Myocyte (in vitro differentiated cells): ENCODE data around the gene ADIPOQ. TPM values are rescaled to one million over a fixed set of nuclear protein-coding genes. Genes with fewer than 3 reads are reported as not detected.
A peak's percentile ranks its signal among the peaks of the same experiment; 100 is the strongest.
"Not testable (repeated sequence)": the region's sequence is repeated elsewhere in the genome, so short reads cannot be mapped to it uniquely, and the experiment has no call there.

Experiments
- DNase-seq: peaks from one replicate; pipeline ENCODE4 v3.0.0-alpha.2; 2012; ENCODE audit warnings: low read depth
- polyA plus RNA-seq: library from polyadenylated mRNA; unstranded; fragments of >200 nt; gene quantifications from one replicate; pipeline ENCODE4 v1.2.1, GENCODE V29; 2012; ENCODE audit warnings: missing spikeins
- total RNA-seq: library from RNA; depleted of rRNA; stranded (reverse); fragments of >200 nt; gene quantifications from 2 replicates; pipeline ENCODE4 v1.2.3, GENCODE V29; 2014

The ADIPOQ gene
- total RNA-seq: not detected in 2 replicates
- polyA plus RNA-seq: not detected

DNA sequence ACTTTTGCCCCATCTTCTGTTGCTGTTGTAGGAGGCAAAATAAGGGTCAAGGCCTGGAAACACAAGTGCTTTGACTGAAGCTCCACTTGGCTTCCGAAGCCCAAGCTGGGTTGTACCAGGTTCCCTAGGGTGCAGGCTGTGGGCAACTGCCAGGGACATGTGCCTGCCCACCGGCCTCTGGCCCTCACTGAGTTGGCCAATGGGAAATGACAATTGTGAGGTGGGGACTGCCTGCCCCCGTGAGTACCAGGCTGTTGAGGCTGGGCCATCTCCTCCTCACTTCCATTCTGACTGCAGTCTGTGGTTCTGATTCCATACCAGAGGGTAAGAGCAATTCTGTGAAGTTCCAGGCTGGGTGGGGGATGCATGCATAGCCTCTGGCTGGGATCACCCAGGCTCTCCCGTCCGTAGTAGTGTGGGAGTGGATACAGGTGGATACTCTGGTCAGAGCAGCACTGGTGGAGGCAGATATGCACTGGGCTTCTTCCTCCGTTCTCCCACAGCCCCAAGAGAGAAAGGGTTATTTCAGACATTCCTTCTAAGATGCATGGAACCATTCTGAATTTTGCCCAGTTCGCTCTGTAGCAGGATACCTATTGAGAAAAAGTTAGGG is at the start of gene ADIPOQ:
ADIPOQ (plus strand) TSS at position 285 of the 613 bp plus-strand sequence. CDS start 10,349 bp downstream, outside the sequence.
- no peak for DNase-seq

DNA sequence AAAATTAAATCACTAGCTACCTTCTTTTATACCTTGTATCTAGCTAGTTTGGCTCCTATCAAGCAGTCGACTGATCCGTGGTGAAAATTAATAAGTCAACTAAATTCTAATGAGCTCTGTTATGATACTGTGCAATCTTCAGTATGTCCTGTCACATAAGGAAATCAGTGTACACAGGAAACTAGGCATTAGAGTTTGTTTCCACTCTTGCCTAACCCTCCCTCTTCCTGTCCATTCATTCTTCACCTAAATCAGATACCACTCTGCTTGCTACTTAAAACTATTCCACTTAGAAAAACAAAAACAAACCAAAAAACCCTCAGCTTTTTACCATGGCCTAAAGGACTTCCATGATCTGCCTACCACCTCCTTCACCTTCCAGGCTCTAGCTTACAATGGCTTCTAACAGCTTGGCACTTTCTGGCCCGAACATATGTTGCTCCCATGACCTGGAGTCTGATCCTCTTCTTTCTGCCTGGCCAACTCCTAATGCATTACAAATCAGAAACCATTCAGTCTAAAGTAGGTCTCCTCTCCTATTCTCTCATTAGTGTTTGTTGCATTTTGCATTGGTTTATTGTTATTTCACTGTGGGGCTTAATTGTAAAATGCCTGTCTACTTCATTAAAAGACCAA is 44.2 kb upstream of the ADIPOQ start:
- no peak for DNase-seq

DNA sequence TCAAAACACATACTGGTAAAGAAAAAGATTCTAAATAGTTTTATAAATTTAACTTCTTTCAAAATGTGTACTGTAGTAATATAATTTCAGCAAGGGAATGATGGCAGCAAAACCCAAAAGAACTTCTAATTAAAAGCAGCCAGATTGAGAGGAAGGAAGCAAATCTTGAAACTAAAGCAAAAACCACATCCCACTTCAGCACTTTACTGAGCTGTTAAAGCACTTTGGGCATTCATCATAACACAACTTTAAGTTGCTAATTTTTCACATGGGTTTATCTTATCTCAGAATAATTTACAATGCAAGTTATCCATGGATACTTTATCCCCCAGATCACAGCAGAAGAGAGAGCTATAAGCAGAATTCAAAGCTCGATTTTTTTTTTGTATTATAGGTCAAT is 42.2 kb upstream of the ADIPOQ start:
- no peak for DNase-seq

DNA sequence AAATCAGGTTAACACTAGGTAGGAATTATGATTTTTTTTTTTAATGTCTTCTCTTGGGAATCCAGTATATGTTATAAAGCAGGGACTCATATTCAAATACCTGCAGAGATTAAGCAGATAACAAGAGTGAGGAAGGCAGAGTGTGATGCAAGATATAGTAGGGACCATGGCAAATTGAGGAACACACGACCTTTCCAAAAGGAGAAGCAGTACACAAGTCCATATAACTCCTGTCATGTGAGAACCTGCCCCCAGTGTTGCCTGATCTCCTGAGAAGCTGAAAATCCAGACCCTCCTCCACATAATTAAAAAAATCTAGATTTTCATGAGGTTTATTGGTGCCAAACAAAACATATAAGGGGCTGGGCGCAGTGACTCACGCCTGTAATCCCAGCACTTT is 39.8 kb upstream of the ADIPOQ start:
- no peak for DNase-seq

DNA sequence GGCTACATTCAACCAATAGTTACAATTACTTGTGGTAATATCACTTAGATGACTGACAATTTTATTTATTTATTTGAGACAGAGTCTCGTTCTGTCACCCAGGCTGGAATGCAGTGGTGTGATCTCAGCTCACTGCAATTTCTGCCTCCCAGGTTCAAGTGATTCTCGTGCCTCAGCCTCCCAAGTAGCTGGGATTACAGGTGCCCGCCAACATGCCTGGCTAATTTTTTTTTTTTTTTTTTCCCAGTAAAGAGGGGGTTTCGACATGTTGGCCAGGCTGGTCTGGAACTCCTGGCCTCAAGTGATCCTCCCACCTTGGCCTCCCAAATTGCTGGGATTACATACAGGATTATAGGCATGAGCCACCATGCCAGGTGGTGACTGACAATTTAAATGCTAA is 39.1 kb upstream of the ADIPOQ start:
- DNase-seq: not testable (repeated sequence)

DNA sequence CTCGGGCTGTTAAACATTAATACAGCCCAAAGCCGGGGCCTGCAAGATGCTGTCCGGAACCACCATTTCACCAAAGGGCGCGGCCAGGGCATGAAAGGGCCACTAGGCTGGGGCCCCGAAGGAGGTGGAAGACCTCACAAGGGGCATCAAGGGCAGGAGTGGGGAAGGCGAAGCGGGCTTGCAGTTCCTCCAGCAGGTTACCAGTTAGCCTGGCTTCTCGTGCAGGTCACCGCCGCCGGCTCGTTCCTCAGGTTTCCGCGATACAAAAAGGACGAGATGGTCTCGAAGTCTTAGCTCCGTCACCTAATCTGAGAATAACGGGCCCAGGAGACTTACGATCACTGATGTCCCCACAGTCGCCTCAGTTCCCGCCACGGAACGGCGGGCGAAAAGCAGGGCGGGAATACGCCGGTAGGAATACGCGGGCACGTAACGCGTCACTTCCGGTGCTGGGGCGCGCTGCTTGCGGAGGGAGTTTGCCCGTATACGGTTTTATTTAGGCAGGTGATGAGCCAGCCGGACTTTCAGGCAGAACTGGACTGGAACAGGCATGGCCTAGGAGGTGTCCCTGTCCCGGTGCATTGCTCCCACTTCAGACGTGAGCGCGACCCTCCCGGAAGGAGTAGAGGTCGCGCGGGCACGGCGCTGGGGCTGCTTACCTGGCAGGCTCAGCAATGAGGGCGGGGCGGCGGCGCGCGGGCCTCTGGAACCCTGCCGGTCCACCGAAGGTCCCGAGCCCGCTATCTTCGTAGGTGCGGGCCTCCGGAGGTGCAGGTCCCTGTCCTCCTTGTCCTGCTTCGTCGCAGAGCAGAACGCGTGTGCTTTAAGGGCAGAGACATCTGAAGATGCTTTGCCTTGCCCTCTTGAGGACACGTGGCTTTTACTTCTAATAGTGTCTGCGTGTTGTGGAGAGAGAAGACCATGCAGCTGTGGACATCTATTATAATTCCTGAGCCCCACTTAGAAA is 36.1 kb upstream of the ADIPOQ start, which contains the start of gene RFC4:
RFC4 (minus strand) TSS at position 394 of the 967 bp plus-strand sequence. CDS start 1,769 bp downstream, outside the sequence.
- peak; percentile 75 for DNase-seq

DNA sequence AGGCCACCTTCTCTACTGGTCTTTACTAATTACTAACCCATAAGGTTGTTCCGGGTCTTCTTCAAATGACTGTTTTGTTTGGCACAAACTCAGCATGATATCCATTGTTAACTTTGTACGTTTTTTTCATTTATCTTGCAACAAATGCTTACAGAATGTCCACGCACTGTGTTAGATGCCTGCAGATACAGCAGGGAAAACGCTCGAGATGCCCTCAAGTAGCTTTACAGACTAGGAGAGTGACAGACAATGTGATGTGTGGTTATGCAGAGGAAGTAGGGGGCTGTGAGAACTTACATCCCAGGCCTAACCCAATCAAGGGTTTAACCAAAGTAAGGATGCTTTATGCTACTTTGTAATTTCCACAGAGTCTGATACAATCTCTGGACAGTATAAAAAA is 35.3 kb upstream of the ADIPOQ start:
- DNase-seq: no peak

DNA sequence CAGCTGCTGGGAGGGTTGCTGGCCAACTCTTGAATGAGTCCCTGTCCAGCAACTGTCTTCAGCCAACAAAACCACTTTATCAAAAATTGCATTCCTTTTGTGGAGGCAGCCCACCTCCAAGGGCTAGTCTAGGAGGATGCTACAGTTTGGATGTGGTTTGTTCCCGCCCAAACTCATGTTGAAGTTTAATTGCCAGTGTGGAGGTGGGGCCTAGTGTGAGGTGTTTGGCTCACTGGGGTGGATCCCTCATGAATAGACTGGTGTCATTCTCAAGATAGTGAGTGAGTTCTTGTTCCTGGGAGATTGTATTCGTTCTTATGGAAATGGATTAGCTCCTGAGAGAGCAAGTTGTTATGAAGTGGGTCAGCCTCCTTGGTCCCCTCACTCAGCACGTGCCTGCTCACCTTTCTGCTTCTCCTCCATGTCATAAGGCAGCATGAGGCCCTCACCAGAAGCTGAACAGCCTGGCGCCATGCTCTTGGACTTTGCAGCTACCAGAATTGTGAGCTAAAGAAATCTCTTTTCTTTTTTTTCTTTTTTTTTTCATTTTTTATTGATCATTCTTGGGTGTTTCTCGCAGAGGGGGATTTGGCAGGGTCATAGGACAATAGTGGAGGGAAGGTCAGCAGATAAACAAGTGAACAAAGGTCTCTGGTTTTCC is 32.0 kb upstream of the ADIPOQ start:
- DNase-seq: no peak

DNA sequence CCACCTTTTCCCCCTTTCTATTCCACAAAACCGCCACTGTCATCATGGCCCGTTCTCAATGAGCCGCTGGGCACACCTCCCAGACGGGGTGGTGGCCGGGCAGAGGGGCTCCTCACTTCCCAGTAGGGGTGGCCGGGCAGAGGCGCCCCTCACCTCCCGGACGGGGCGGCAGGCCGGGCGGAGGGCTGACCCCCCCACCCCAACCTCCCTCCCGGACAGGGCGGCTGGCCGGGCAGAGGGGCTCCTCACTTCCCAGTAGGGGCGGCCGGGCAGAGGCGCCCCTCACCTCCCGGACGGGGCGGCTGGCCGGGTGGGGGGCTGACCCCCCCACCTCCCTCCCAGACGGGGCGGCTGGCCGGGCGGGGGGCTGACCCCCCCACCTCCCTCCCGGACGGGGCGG is 31.2 kb upstream of the ADIPOQ start:
- not testable (repeated sequence) for DNase-seq

DNA sequence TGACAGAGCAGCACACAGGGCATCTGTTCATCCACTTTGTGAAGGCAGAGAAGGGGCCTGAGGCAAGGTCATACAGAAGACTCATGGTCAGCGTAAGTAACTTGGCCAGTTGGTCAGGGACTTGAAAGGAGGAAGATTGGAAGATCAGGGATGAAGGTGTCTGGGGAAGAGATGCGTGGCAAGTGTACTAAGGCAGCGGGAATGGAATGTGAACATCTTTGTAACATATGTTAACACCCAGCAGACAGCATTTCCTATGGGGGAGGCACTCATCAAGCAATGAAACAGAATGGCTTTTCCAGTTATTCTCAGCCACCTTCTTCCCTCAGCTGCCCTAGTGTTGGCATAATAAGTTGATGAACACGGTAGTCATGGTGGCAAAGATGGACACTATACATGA is 28.4 kb upstream of the ADIPOQ start:
- DNase-seq: no peak

DNA sequence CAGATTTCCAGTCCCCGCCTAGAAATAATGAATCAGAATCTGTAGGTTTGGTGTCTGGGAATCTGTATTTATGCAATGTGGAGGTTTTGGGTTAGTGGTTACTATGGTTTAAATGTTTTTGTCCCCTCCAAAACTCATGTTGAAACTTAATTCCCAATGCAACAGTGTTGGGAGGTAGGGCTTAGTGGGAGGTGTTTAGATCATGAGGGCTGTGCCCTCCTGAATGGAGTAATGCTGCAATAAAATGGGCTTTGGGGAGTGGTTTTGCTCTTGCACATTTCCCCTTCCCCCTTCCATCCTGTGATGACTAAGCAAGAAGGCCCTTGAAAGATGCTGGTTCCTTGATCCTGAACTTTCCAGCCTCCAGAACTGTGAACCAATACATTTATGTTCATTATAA is 27.1 kb upstream of the ADIPOQ start:
- DNase-seq: no peak

DNA sequence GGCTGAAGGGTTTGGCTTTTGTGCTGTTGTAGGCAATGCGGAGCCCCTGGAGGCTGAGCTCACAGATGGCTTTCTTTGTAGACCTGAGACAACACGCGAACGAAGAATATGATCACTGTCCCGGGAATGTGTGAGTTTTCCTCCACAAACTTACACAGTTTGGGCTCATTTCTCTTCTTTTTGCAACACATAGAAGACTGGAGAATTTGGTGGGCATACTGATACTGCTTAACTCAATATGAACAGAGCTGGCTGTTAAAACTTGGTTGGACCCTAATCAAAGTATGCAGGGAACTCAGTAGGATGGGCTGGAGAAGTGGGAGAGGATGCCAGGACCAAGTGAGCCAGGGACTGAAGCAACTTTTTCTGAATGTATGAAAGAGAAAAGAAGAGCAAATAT is 24.0 kb upstream of the ADIPOQ start:
- no peak for DNase-seq

DNA sequence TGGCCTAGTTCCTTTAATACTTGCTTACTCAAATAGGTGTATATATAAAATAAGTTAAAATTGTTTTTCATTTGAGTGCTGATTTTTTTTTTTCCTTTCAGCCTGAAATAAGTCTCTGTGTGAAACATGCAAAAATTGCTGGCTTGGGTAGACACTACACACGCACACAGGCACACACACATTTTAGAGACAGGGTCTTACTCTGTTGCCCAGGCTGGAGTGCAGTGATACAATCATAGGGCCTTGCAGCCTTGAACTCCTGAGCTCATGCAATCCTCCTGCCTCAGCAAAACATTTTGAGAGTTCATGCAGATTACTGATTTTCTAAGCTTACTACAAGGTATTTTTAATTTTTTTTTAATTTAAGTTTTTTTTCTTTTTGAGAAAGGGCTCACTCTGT is 23.6 kb upstream of the ADIPOQ start:
- DNase-seq: no peak

DNA sequence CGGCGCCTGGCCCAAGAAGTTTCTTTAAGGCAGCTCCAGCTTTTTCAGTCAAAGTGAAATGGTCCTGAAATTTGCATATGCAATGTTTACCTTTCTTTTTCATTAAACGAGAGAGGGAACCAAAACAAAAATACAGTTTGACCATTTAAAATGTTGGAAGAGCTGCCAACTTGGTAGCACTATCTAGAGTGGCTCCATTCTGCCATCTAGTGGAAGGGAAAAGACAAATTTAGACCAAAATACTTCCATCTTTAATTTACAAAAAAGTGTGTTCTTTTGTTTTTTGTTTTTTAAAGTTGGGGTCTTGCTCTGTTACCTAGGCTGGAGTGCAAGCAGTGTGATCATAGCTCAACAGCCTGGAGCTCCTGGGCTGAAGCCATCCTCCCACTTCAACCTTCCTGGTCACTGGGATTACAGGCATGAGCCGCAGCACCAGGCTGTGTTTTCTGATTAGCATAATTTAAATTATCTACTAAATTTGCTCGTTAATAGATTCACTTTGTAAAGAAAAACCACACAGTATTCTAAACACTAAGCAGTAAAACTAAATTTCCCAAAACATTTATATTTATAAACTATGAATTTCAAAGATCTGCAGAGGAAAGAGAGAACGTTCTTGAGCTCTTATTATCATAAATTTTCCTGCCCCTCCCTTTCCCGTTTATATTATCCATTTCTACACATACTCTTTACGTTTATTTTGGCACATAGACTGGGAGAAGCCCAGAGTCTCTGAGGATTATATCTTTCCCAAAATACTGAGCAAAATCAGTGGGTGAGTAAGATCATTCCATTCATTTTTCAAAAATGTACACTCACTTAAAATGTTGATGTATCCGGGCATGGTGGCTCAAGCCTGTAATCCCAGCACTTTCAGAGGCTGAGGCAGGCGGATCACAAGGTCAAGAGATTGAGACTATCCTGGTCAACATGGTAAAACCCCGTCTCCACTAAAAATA is 20.8 kb upstream of the ADIPOQ start:
- peak; percentile 73 for DNase-seq

DNA sequence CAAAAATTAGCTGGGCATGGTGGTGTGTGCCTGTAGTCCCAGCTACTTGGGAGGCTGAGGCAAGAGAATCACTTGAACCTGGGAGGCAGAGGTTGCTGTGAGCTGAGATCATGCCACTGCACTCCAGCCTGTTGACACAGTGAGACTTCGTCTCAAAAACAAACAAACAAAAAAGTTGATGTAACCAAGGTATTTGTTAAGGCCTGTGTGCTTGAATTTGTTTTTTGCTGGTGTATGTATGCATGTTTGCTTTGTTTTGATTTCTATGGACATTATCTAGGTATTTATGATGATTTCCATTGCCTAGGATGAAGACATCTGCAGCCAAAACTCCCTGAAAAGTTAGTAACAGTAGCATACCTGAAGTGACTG is 20.1 kb upstream of the ADIPOQ start:
- not testable (repeated sequence) for DNase-seq

DNA sequence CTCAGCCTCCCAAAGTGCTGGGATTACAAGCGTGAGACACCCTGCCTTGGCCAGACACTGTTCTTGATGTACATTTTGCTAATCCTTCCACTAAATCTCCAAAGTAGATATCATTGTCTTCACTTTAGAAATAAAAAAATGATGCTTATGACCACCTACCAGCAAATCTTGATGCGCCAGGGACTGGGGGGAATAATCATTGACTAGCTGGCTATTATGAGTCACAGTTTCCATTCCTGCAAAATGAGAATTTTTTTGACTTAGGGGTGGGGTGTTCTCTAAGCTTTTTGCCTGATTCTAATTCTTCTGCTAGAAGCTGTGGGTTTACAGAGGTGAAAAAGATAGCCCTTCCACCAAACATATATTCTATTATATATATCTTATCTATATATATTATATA is 19.1 kb upstream of the ADIPOQ start:
- no peak for DNase-seq

DNA sequence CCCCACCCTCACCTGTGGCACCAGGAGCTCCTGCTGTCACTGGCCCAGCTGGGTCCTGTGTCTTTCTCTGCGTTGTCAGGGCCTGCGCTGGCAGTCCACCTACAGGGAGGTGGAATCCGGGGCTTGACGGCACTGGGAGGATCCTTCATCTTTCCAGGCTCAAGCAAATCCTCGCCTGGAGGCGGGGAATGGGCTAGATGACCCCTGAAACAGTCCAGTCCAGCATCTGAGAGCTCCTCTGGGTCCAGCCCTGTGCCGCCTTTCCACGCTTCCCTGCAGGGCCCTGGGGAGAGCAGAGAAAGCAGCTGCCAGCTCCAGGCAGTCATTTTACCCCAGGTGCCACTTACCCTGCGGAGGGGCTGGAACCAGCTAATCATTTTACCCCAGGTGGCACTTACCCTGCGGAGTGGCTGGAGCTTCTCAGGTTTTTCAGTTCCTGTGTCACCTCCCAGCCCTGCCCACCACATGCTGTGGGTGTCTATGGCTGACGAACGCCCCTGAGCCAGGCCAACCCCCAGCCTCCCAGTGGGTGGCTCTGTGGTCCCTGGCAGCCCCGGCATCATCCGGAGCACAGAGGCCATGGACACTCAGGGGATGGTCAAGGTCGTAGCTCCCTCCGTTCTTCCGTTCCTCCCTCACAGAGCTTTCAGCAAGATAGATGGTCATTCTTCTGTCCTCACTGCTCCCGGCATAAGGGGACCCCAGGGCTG is 17.9 kb upstream of the ADIPOQ start:
- no peak for DNase-seq

DNA sequence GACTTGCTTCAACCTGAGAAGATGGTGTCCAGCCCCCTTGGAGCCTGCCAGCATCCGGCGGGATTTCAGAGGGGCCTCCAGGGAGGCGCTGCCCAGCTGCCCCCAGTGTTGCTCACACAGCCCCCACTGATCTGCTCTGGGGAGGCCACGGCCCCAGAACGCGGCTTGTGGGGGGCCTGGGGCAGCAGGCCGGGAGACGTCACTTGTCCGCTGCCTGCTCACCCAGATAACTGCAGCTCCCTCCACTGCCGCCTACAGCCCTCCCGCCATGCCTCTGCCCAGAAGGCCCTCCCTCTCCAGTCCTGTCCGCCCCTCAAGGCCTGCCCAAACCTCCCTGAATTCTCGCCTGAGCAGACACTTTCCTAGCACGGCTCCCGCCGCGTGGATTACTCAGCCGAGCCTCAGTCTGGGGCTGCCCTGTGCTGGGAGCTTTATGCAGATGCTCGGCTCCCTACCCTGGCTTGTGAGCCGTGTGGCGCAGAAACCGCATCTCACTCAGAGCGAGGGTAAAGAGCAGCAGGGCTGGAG is 17.2 kb upstream of the ADIPOQ start:
- peak; percentile 56 for DNase-seq

DNA sequence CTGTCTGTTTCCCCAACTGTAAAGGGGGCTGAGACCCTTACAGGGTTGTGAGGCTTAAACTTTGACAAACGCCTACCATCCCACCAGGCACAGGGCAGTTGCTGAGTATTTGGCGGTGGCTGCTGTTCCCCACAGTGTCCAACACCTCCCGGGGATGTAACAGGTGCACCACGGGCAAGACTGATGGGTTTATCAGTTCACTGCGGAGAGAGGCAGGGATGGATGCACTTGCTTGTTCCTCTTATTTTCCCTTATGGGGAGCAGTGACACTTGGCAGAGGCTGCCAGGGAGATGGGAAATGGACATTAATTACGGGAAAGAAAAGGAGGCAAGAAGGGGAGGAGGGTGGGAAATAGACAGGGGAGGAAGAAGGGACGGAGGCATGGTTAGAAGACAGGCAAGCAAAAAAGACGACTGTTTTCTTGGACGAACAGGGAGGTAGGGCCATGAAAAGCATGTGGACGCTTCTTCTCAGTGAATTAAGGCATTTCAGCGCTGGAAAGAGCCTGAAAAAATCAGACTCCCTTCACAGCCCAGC is 16.6 kb upstream of the ADIPOQ start:
- no peak for DNase-seq
